Measurements from ENCODE around the gene SUCLG2.

GRCh38 chr3:67609709-67610108 lies 44.7 kb downstream of the SUCLG2 start:
- TF ChIP-seq TOX (CRISPR knock-in tag; IDR thresholded peaks at IDR 0.05; ENCODE audit: borderline replicate concordance) = no peak
- no peak for TF ChIP-seq PATZ1 (CRISPR knock-in tag; IDR thresholded peaks at IDR 0.05; ENCODE audit: borderline replicate concordance)
- no peak for TF ChIP-seq ZNF565 (CRISPR knock-in tag; conservative IDR thresholded peaks at IDR 0.05; ENCODE audit: low read depth)
- TF ChIP-seq ZNF8 (CRISPR knock-in tag; IDR thresholded peaks at IDR 0.05) = no peak
- no peak for TF ChIP-seq TSHZ2 (CRISPR knock-in tag; IDR thresholded peaks at IDR 0.05)
- no peak for TF ChIP-seq CREB5 (CRISPR knock-in tag; IDR thresholded peaks at IDR 0.05; ENCODE audit: low read depth)
- no peak for TF ChIP-seq CSRNP3 (CRISPR knock-in tag; IDR thresholded peaks at IDR 0.05)
- TF ChIP-seq ARNTL (CRISPR knock-in tag; IDR thresholded peaks at IDR 0.05; ENCODE audit: borderline replicate concordance, low read depth) = no peak
- TF ChIP-seq RARB (CRISPR knock-in tag; IDR thresholded peaks at IDR 0.05) = no peak
- no peak for TF ChIP-seq OSR1 (CRISPR knock-in tag; IDR thresholded peaks at IDR 0.05)
- no peak for TF ChIP-seq GLIS3 (CRISPR knock-in tag; IDR thresholded peaks at IDR 0.05)
- no peak for TF ChIP-seq ZFP3 (CRISPR knock-in tag; IDR thresholded peaks at IDR 0.05)
- no peak for TF ChIP-seq ISL1 (CRISPR knock-in tag; IDR thresholded peaks at IDR 0.05)

Measured in SK-N-SH treated with all-trans-retinoic acid at 6 μM for 48 hours (cell line).